NCI-H2196 treated with DMSO at 0.1 percent for 48 hours (cell line): ENCODE measurements around the gene CAVIN2.

Experiments
- DNase-seq: peaks from one replicate; lab custom pipeline; 2025; ENCODE audit not compliant: unreplicated experiment; lab: John Stamatoyannopoulos, UW

Gene CAVIN2

GRCh38 chr2:191846515-191847476 is at the start of gene CAVIN2:
TSS of gene CAVIN2 (minus strand) at chr2:191847088. CDS start at chr2:191846925, 163 bp downstream.
- no peak for DNase-seq

DNA sequence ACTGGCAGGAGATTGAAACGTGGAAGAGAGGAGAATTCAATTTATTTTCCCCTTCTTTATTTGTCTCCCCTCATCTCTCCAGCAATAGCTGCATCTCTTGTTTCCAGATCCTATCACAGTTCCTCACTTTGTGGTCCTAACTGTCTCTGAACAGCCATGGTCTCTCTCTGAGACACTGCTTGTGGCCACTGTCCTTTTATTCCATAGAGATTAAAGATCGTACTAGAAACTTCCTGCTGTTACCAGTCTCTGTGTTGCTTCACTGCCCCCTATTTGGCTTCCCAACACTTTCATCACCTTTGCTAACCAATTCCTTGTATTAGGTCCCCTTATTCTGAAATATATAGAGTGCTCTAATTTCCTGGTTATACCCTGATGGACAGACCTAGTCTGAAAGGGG is 48.9 kb upstream of the CAVIN2 start:
- no peak for DNase-seq

DNA sequence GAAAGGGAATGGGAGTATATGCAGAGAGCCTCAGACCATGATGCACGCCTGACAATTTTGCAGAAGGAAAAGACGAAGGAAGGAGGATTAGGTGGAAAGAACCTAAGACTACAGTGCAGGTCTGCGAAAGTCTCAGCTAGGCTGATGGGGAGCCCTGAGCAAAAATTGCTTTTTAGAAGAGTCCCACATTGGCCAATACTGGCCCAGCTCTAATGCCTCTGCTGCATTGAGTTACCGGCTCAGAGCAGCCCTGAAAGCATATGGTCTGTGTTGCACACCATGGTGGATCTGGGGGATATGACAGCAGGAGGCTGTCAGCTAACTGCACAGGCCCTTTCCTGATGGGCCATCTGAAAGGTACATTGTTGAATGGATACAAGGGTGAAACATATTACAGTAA is 48.3 kb upstream of the CAVIN2 start:
- no peak for DNase-seq

- no peak for DNase-seq
Observed at GRCh38 chr2:191894681-191895147, 47.8 kb upstream of the CAVIN2 start.

DNA sequence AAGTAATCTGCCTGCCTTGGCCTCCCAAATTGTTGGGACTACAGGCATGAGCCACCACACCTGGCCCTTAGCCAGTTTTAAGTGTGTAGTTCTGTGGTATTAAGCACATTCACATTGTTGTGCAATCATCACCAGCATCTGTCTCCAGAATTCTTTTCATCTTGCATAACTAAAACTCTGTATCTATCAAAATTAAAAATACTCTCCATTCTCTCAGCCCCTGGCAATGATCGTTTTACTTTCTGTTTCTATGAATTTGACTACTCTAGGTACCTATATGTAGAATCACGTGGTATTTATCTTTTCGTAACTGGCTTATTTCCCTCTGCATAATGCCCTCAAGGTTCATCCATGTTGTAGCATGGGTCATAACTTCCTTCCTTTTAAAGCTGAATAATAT is 45.5 kb upstream of the CAVIN2 start:
- DNase-seq: no peak

- no peak for DNase-seq
Observed at GRCh38 chr2:191891656-191892055, 44.8 kb upstream of the CAVIN2 start.

DNA sequence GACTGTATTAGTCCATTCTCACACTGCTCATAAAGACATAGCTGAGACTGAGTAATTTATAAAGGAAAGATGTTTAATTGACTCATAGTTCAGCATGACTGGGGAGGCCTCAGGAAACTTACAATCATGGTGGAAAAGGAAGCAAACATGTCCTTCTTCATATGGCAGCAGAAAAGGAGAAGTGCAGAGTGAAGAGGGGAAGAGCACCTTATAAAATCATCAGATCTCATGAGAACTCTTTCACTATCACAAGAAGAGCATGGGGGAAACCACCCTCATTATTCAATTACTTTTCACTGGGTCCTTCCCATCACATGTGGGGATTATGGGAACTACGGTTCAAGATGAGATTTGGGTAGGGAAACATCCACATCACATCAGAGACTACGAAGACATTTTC is 43.0 kb upstream of the CAVIN2 start:
- no peak for DNase-seq

DNA sequence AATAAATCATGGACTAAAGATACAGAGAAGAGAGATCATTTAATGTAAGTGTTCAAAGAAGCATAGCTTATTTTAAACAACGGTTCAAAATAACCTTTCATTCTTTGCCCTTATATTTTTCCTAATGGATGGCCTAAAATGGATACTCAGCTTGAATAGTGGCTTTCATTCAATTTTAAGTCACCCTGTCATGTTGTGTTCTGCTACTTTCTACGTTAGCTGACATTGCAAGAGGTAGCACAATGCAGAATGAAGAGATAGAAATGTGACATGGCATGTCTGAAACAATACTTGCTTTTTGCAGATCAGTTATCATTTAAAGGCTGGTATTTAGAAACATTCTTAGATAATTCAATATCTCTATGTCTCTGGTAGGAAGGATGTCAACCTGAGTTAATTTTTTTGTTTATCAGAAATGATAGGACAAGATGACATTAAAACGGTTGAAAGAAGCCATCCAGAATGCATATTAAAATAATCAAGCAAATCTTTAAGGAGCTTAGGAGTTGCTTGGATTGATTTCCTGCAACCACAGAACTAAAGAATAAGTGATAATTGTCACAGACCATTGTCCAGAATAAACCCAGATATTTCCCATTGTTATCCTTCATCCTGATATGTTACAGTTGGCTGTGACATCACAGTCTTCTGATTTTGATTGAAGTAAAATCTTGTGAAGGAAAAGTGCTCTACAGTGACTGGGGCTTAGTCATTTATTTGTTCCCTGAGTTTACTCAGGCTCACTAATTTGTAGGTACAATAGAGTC is 41.7 kb upstream of the CAVIN2 start:
- DNase-seq: no peak

DNA sequence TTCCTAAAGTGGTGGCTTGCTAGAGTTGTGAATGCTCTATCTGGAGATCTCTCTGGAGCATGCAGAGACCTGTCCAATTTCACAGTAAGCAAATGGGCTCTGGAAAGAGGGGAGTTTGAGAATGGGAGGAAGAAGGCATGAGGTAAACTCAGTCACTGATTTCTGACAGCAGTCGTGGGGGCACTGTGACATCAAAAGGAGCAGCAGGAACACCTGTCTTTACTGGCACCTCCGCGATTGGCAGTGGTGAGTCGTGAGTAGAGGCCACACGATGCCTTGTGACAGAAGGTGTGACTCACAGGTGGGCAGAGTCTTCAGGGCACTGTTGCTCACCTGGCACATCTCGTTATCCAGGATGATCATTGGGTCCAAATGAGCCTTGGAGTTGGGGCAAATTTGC is 38.8 kb upstream of the CAVIN2 start:
- no peak for DNase-seq

DNA sequence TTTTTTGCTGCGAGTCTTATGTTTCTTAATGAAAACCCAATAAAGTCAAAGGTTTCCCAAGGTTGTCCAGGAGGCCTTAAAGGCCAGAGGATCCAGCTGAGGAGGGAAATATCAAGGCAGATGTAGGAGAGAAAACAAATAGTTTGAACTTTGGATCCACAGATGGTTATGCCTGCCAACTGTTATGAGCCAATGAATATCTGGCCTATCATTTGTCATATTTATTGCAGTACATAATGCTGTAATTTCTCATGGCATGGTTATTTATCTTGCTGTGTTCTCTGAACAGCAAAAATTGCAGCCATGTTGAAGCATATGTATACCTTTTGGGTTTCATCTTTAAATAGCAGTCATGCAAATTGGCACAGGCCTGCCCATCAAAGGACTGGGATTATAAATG is 38.2 kb upstream of the CAVIN2 start:
- DNase-seq: no peak

DNA sequence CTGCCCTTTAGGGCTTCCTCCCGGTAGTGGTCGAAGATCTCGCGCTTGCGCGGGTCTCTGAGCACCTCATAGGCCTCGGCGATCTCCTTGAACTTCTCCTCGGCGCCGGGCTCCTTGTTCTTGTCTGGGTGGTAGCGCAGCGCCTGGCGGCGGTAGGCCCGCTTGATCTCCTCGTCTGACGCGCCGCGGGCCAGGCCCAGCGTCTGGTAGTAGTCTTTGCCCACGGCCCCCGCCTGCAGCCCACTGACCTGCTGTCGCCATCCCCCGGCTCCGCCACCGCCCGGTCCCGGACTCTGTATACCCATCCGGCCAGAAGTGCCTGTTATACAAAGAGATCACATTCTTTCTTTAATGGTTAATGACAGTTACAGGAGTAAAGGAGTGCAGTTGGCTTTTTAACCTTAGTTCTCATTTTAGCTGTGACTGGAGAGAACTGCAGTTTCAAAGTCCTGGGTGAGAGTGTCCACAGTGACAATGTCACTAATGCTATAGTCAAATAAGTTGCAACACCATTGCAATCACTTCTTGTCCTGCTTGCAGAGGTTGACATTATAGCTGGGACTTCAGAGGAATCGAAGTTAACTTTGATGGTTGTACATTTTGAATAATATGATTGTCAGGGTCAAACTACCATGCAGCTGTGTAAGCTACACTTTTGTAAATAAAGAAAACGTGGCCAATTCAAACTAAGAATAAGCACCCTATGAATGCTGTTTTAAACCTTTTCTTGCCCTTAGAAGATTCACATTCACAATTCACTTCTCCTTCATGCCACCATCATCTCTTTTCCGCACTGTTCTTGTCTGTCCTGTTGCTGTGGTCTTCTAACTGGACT is 35.3 kb upstream of the CAVIN2 start:
- no peak for DNase-seq

GRCh38 chr2:191878548-191879279 is 31.8 kb upstream of the CAVIN2 start:
- no peak for DNase-seq

DNA sequence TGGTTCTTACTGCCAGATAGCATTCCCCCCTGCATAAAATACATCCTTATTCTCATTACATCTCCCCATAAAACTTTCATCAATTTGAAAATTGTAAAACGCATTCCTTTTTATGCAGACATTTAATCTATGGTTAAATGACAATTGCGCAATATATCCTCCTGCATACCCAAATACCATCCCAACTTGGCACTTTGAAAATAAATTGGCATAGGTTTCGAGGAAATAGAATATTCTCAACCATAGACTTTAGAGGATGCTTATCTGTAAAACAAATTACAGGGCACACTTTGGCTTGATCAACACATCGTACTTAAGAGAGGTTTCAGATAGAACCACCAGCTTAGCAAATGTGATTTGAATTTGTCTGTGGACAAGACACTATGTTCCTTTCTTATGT is 31.0 kb upstream of the CAVIN2 start:
- no peak for DNase-seq

DNA sequence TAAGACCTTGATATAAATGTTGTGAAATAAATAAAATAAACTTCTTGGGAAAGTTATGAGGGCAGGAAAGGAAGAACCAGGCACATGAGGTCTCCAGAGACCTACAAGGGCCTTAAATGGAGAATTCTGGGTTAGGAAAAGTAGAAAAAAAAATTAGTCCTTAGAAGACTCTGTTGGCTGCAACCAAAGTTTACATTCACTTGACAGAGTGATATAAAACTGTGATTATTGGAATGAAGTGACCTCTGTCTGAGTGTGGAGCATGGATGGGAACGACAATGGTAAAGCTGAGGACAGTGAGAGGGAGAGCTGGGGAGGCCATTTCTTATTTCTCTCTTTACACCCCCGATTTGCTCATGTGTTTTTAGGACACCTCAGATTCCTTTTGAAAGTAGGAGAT is 29.0 kb upstream of the CAVIN2 start:
- DNase-seq: no peak

DNA sequence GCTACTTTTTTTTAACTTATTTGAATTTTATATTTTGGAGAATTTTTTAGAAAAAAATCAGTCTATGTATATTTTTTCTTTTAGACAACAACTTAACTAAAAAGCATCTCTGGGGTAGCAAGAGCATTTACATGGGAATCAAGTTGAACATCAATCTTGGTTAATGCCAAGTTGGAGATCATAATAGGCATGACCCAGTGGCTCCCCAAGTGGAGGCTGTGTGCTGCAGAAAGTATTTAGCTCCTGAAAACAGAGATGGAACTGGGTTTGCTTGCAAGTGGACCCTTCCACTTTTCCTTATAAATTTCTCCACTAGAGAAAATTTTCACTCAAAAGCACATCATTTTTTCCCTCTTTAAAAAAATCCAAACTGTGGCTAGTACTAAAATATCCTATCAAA is 23.9 kb upstream of the CAVIN2 start:
- no peak for DNase-seq

GRCh38 chr2:191869781-191870180 is 22.9 kb upstream of the CAVIN2 start:
- no peak for DNase-seq

DNA sequence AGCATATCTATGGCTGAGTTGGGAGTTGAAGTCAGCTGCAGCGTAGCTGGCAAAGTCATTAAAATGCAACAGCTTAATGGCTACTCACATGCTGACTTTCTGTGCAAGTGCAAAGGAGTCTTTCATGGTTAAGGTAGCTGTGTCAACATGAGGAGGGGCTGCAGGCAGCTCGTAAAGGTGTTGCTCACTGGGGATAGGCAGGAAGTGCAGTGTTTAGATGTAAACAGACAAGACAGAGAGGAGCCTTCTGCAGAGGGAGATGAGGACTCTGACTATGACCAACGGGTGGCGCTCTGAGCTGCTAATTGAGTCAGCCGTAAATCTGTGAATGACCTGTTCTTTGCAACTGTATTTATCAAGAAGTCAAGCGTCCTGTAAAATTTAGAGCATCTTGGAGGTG is 22.3 kb upstream of the CAVIN2 start:
- no peak for DNase-seq

GRCh38 chr2:191867507-191867847 is 20.6 kb upstream of the CAVIN2 start:
- no peak for DNase-seq

DNA sequence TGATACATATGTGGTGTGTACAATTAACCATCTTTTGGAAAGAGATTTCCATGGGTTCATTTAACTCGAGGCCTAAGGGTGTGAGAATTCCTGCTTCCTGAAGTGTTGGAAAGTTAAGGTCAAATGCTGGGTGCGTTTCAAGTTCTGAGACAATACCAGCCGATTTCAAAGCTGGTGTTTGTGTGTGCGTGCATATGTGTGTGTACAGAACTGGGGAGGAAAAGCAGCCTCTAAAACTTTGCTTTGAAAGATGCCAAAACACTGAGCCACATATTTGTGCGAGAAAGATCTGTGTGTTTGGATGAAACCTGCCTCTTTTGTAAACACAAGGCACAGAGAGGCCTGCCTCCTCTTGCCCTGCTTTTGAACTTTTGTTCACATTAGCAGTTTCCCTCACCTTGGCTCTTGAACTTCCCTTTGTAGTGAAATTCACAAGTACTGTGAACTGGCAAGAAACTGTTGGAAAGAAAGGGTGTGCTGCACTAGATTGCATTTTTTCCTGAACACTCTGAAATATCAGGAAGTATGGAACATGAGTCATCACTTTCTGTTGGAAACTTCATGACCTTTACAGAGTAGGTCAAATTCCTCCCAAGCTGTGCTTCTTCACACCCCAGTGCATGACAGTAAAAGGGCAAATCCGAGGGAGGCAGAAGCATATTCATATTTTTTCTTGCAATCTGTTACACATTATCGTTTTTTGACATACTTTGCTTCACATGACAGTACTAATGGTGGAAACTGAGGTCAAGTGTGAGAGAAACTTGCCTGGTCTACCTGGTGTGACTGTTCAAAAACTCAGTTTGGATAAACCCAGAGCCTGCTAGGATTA is 20.0 kb upstream of the CAVIN2 start:
- DNase-seq: no peak

GRCh38 chr2:191866195-191866594 is 19.3 kb upstream of the CAVIN2 start:
- DNase-seq: no peak
